Activated naive CD4-positive, alpha-beta T cell treated with anti-CD3 and anti-CD28 coated beads, Interleukin-2, amount 50 U/mL, for 16 hours (primary cell): ENCODE data around the gene KDM4C.

Experiments
- DNase-seq: peaks from one replicate; pipeline ENCODE4 v3.0.0-alpha.2; 2020

KDM4C gene

DNA sequence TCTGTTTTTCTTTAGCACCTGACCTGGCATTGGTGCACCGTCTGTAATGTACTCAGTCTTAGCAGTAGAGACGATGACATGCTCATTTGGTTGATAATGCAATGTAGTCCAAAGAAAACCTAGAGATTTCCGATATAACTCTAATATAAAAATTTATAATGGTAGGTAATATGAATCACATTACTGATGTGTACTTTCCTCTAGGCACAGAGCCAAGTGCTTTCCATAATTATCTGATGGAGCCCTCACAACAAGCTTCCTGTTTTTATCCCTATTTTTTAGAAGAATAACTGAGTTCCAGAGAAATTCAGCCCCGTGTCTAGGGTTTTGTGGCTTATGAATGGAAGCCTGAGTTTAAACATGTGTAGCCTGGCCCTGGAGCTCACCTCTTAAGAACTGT lies 53.7 kb downstream of the KDM4C start:
- DNase-seq, result no peak

GRCh38 chr9:6816581-6816980 lies 58.8 kb downstream of the KDM4C start:
- DNase-seq, result no peak

DNA sequence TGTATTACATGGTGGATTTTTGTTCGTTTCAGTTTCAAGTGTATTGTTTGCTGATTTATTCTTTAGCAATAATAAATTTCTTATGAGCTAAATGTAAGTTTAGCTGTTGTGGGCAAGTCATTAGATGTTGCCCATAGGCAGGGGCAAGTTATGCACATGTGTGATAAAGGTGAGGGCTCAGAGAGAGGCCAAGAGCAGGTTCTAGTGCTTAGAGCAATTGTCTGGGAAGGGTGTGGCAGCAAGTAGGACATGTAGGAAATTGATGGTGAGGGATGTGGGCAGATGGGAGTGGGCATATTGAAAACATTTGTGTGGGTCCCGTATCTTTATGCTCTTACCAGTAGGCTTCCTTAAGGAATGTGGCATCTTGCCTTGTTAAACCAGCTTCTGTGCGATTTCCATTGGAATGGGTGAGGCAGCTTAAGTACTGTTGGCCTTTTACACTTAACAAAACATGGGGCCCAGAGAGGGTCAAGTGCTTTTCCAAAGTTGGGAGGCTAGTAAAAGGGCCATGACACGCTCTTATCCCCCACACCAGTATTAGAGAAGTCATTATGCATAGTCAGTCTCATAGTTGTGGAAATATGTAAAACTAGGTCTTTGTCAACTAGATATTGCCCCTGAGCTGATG lies 60.6 kb downstream of the KDM4C start:
- DNase-seq, result no peak

- no peak for DNase-seq
Measured at GRCh38 chr9:6819112-6819511, 61.3 kb downstream of the KDM4C start.

- DNase-seq, result no peak
Measured at GRCh38 chr9:6819529-6819928, 61.8 kb downstream of the KDM4C start.

- DNase-seq, result no peak
Measured at GRCh38 chr9:6822696-6823095, 64.9 kb downstream of the KDM4C start.

- DNase-seq, result no peak
Measured at GRCh38 chr9:6827439-6828145, 69.8 kb downstream of the KDM4C start.

- no peak for DNase-seq
Measured at GRCh38 chr9:6829027-6829426, 71.3 kb downstream of the KDM4C start.

GRCh38 chr9:6829536-6829935 lies 71.8 kb downstream of the KDM4C start:
- DNase-seq, result no peak

DNA sequence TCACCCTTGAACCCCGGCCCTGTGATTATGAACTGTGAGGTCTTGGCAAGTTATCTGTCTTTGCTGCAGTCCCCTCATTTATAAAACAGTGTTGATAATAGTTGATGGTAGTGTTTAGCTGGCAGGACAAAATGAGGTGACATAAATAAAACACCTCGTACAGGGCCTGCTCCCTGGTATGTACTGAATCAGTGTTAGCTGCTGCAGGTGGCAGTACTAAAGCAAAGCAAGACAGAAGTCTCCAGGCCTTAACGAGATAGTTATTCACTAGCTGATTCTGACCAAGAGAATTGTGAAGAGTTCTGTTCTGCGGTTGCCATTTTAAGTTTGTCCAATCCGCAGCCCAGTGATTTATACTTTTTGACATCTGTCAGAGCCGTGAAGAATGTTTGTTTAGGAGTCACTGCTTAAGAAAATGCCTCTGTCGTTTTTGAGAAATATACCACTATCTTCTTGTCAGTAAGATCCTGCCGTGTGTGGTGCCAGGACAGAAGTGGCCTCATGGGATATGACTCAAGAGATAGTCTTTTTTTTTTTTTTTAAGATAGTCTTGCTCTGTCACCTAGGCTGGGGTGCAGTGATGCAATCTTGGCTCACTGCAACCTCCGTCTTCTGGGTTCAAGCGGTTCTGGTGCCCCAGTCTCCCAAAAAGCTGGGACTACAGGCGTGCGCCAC lies 75.9 kb downstream of the KDM4C start:
- DNase-seq, result no peak

DNA sequence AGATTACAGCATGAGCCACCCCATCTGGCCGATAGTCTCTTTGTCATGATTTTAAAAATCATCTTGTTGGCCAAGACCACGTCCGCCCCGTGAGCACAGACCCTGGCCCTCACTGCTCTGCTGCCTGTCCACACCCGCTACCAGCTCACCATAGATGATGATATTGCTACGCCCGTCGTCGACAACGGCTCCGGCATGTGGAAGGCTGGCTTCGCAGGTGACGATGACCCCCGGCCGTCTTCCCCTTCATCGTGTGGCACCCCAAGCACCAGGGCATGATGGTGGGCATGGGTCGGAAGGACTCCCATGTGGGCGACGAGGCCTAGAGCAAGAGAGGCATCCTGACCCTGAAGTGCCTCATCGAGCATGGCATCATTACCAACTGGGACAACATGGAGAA lies 76.5 kb downstream of the KDM4C start:
- no peak for DNase-seq

DNA sequence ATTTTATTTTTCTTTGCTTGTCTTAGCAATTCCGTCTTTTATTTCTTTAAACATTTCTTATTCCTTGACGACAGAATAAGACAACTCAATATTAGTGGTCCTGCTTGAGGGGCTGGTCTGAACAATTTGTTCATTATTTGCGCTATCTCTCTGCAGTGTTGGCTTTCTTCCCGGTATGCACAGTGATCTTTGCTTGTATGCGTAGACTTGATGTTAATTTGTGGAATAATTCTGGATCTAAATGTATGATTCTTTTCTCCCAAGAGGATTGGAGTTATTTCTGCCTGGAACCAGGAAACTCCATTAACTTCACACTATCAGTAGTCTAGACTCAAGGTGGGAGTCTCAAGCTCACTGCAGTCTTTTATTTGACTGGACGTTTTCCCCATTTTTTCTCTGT lies 80.4 kb downstream of the KDM4C start:
- no peak for DNase-seq

DNA sequence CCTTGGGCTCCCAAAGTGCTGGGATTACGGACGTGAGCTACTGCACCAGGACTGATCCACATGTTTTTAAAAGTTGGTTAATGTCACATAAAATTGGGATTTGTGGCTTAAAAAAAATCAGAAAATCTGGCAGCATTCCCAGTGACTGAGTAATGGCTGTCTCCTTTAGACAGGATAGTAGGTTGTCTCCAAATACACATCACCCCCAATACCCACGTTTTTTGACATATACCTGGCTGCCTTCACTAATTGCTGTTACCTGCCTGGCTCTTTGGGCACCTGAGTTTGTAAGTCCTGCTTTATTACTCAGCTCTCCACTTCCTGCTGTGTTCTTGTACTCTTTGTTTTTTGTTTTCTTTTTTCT lies 84.8 kb downstream of the KDM4C start:
- no peak for DNase-seq

DNA sequence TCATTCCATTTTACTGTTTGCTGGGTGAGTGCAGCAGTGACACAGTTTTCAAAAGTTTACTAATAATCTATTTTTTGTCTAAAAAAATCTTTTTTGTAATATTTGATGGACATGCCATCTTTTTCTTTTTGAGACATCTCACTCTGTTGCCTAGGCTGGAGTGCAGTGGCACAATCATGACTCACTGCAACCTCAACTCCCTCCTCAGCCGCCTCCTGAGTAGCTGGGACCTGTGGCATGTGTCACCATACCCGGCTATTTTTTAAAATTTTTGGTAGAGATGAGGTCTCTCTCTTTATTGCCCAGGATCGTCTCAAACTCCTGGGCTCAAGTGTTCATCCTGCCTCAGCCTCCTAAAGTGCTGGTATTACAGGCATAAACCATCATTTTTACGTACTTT lies 86.0 kb downstream of the KDM4C start:
- no peak for DNase-seq

DNA sequence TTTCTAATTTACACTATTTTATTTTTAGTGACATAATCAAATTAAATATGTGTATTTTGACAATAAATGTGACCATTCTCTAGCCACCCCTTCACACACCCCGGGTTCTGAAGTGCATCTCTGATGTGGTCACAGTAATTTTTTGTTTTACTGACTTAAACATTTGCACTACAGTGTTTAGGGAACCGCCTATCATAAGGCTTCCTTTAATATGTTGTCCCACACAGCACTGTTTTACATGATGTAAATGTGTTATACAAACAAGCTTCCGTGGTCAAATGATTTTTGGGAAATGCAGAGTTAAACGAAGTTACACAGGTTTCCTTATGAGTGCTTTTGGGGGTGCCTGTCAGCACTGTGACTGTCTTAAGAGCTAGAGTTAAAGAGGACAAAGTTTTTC lies 86.5 kb downstream of the KDM4C start:
- DNase-seq, result no peak

DNA sequence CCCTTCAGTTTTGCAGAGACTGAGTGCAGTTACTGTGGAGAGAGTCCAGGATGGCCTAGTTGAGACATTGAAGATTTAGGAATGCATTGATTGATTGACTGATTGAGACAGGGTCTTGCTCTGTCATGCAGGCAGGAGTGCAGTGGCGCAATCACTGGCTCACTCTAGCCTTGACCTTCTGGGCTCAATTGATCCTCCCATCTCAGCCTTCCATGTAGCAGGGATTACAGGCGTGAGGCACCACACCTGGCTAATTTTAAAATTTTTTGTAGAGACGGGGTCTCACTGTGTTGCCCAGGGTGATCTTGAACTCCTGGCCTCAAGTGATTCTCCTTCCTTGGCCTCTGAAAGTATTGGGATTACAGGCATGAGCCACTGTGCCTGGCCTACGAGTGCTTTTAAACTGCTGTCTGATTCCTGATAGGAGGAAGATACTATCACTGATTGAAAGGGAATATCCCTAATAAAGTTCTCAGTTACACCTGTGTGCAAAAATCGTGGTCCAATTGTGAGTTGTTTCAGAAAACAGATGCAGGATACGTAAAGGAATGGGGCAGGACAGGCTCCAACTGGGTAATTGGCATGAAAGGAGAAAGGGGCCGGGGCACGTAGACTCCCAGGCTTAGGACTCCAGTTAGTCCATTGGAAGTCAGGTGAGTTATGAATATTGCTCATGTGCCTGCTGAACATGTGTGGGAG lies 87.5 kb downstream of the KDM4C start:
- no peak for DNase-seq

GRCh38 chr9:6845880-6846279 lies 88.1 kb downstream of the KDM4C start:
- no peak for DNase-seq

DNA sequence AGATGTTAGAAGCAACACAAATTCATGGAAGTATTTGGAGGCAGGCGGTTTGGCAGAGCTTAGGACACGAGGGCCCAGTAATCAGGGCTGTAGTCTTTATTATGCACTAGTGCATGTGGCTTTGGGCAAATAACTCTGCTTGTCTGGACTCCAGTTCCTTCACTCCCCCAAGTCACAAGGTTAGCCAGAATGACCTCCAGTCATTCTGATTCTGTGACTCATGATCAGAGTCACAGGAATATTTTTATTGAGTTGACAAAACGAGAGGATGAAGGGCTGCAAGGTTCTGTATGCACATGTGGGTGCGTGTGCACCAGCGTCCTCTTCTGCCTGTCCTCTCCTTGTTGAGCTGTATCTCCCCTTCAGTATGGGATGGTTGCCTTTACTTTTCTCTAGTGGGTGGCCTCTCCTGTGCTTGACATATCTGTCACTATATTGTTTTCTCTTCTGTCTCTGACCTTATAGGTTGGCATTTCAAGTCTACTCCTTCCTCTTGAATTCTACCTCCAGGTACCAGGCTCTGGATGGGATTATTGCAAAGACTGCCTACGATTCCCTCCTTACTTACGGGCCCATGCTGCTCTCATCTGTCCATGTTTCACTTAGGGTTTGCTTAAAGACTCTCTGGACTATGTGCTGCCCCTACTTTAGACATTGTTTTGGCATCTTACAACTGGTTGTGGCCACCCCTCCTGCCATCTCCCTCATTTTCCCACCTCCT lies 94.6 kb downstream of the KDM4C start:
- no peak for DNase-seq

DNA sequence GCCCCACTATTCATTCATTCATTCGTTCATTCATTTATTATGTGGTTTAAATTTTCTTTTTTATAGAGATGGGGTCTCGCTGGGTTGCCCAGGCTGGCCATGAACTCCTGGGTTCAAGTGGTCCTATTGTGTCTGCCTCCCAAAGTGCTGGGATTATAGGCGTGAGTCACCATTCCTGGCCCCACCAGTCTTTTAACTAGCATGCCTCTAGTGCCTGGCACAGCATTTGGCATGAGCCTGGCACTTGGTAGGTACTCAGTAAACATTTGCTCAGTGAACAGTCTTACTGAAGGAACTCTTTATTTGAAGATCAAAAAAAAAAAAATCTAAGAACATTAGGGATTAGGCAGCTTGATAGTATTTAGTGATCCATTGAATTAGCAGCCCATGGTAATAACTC lies 98.1 kb downstream of the KDM4C start:
- no peak for DNase-seq

GRCh38 chr9:6864102-6864501 lies 106.3 kb downstream of the KDM4C start:
- DNase-seq, result no peak

DNA sequence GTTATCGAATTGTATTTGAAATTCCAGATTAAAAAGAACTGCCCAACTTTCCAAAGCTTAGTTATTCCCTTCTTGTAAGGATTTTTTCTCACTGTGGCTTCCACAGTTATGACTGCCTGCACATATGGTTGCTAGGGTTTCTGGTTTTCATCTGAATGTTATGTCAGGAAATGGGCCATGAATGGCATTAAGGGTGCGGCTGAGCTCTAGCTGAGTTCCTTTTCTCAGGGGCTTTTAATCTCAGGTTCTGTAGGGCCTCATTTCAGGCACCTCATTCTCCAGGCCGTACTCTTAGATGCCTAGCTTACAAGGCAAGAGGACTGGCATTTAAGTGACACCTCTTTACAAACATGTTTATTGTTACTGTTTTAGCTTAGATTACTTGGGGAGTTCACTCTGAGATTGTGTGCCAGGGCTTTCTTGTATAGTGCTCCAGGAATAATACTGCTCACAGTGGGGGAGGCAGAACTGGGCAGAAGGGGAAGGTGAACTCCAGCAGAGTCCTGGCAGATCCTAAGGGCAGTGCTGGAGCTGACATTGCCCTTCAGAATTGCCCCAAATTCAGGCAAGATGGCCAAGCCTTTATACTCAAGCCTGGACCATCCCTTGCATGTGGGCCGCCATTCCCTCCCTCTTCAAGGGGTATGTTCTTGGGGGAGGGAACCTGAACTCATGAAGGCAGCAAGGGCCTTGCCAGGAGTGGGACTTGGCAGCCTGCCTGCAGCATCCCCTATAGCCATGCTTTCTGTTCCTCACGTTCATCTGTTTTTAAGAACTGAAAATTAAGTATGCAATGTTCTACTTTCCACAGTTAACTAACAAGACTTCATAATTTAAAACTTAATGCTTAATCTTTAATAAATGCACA lies 111.5 kb downstream of the KDM4C start:
- no peak for DNase-seq

- no peak for DNase-seq
Measured at GRCh38 chr9:6870149-6870548, 112.4 kb downstream of the KDM4C start.
